ENCODE data around the gene KIF21B. TPM values are rescaled to one million over a fixed set of nuclear protein-coding genes. Genes with fewer than 3 reads are reported as not detected.

The KIF21B gene
- total RNA-seq, 4 donors from 2014 or later = 0.89 to 1.5 (median 1.1) TPM

- TF ChIP-seq POLR2A (IDR thresholded peaks at IDR 0.05) (no peak), CTCF (IDR thresholded peaks at IDR 0.05) (peak; percentile 47 to 91 (median 60))
- Histone ChIP-seq H3K4me1 (no peaks in the 10 kb centered on the region), H3K36me3 (no peaks in the 10 kb centered on the region), H3K27ac (no peak overlapping the region), H3K4me3 (replicated peaks in 1 of 3) (no peak overlapping the region), H3K27me3 (no peaks in the 10 kb centered on the region), H3K9me3 (no peaks in the 10 kb centered on the region)
- peak; percentile 51 to 57 for DNase-seq
- intact Hi-C loops (cut with DNase I) = loop anchor here (2.0 to 10.0 kb wide), 2 partner anchors 71 to 243 kb away; no protein-coding TSS in a partner anchor
- 36 to 54% methylated on average over 19 to 25 of the region's 34 CpGs for WGBS, 2 donors
Observed at GRCh38 chr1:200971955-200972711, 51.4 kb downstream of the KIF21B start.

- WGBS, 2 donors = 87 to 95% methylated on average over 11 to 14 of the region's 14 CpGs
- no peaks in the 10 kb centered on the region for H3K36me3 ChIP-seq
- H3K4me3 ChIP-seq (replicated peaks in 1 of 3) = no peak overlapping the region
- H3K9me3 ChIP-seq = no peaks in the 10 kb centered on the region
- intact Hi-C loops (cut with DNase I) = loop anchor here (10.0 kb wide), 1 partner anchor 243 kb away; no protein-coding TSS in a partner anchor
- TF ChIP-seq CTCF (IDR thresholded peaks at IDR 0.05) = no peak
- no peak for TF ChIP-seq POLR2A (IDR thresholded peaks at IDR 0.05)
- no peaks in the 10 kb centered on the region for H3K27me3 ChIP-seq
- no peaks in the 10 kb centered on the region for H3K4me1 ChIP-seq
- no peak for DNase-seq
- H3K27ac ChIP-seq = no peak overlapping the region
Observed at GRCh38 chr1:200971428-200971903, 52.0 kb downstream of the KIF21B start.

GRCh38 chr1:200970771-200971427, 52.6 kb downstream of the KIF21B start:
- H3K4me3 ChIP-seq (replicated peaks in 1 of 3) = no peak overlapping the region
- intact Hi-C loops (cut with DNase I) = loop anchor here (10.0 kb wide), 1 partner anchor 244 kb away; no protein-coding TSS in a partner anchor
- 79 to 81% methylated on average over 11 to 13 of the region's 14 CpGs for WGBS, 2 donors
- no peak for DNase-seq
- no peaks in the 10 kb centered on the region for H3K36me3 ChIP-seq
- no peaks in the 10 kb centered on the region for H3K4me1 ChIP-seq
- TF ChIP-seq POLR2A (IDR thresholded peaks at IDR 0.05) (no peak), CTCF (IDR thresholded peaks at IDR 0.05) (no peak)
- no peaks in the 10 kb centered on the region for H3K9me3 ChIP-seq
- no peak overlapping the region for H3K27ac ChIP-seq
- no peaks in the 10 kb centered on the region for H3K27me3 ChIP-seq

- Histone ChIP-seq H3K4me3 (replicated peaks in 1 of 3) (no peak overlapping the region), H3K4me1 (no peaks in the 10 kb centered on the region), H3K9me3 (no peaks in the 10 kb centered on the region), H3K27ac (no peak overlapping the region), H3K27me3 (no peaks in the 10 kb centered on the region), H3K36me3 (no peaks in the 10 kb centered on the region)
- DNase-seq = no peak
- intact Hi-C loops (cut with DNase I) = loop anchor here (10.0 kb wide), 1 partner anchor 245 kb away; no protein-coding TSS in a partner anchor
- WGBS, 2 donors = 83 to 84% methylated on average over 11 of the region's 11 CpGs
- TF ChIP-seq CTCF (IDR thresholded peaks at IDR 0.05) (no peak), POLR2A (IDR thresholded peaks at IDR 0.05) (no peak)
Observed at GRCh38 chr1:200969726-200970561, 53.6 kb downstream of the KIF21B start.

All from thyroid gland (tissue), 4 donors.